H1 (cell line): ENCODE measurements around the gene STAT3.

ENCODE experiments used
- CREB1 ChIP-seq: IDR thresholded peaks from 2 replicates; pipeline ENCODE4 v1.6.1; 2012; ENCODE audit warnings: inconsistent platforms
- PHF8 ChIP-seq: fragments of 200-600 bp; sonication (generic); conservative IDR thresholded peaks from 2 replicates; pipeline ENCODE4 v1.7.1; 2012; ENCODE audit warnings: low read depth, mild to moderate bottlenecking, inconsistent platforms, low read length, moderate library complexity
- RAD21 ChIP-seq, 2 experiments: IDR thresholded peaks in 1 of 2; conservative IDR thresholded peaks in 1 of 2; 2 replicates each; pipeline ENCODE4 v1.6.1; 2011; ENCODE audit warnings: low read depth in 2 of 2, low read length in 2 of 2, improper control_type of control experiment in 1 of 2, inconsistent platforms in 1 of 2, mild to moderate bottlenecking in 1 of 2, moderate library complexity in 1 of 2
- SP2 ChIP-seq: IDR thresholded peaks from 2 replicates; pipeline ENCODE4 v1.6.1; 2012; ENCODE audit warnings: mild to moderate bottlenecking, low read length, inconsistent platforms
- TEAD4 ChIP-seq: IDR thresholded peaks from 2 replicates; pipeline ENCODE4 v1.6.1; 2012; ENCODE audit warnings: low read depth, low read length, inconsistent platforms, mixed read lengths
- TF ChIP-seq, protein P1 (sequence below), 3 experiments: IDR thresholded peaks; 1 replicate in 2 of 3; 2 replicates in 1 of 3; pipeline versions ENCODE4 v1.5.1 to v1.6.1; 2011; ENCODE audit warnings: low read length in 3 of 3, mild to moderate bottlenecking in 3 of 3, inconsistent platforms in 2 of 3, low read depth in 1 of 3, moderate library complexity in 1 of 3; ENCODE audit not compliant: insufficient read depth in 1 of 3; ENCODE audit errors: control extremely low read depth in 1 of 3

DNA sequence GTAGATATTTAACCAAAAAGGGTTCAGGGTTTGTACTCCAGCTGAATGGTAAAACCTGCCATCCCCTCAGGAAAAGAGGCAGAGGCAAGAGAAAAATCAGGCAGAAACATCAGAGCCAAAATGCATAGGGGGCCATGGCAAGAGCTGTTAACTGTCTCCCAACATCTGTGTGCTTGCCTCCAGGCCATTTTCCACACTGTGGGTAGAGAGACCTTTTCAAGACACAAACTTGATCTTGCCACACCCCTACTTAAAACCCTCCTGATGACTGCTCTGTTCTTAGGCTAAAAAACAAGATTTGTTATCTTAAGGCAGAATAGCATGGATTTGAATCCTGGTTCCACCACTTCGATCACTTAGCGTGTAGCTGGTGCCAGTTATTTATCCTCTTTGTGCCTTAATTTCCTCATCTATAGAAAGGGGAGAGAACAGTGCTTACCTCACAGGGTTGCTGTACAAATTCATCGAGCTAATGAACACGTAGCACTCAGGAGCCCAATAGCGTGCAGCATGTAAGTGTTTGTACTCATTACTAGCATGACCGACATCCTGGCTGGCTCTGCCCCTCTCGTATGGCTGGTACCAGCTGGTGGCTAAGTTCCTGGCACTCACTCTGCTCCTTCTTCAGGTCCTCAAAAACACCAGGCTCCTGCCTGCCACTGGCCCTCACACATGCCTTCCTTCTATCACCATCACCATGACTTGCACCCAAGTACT is 25.8 kb downstream of the STAT3 start:
- TF ChIP-seq CREB1: no peak
- no peak for TF ChIP-seq RAD21 (IDR thresholded peaks at IDR 0.05 in 1 of 2, conservative IDR thresholded peaks at IDR 0.05 in 1 of 2; ENCODE audit: low read depth in 2 of 2, low read length in 2 of 2)
- TF ChIP-seq, protein P1, sequence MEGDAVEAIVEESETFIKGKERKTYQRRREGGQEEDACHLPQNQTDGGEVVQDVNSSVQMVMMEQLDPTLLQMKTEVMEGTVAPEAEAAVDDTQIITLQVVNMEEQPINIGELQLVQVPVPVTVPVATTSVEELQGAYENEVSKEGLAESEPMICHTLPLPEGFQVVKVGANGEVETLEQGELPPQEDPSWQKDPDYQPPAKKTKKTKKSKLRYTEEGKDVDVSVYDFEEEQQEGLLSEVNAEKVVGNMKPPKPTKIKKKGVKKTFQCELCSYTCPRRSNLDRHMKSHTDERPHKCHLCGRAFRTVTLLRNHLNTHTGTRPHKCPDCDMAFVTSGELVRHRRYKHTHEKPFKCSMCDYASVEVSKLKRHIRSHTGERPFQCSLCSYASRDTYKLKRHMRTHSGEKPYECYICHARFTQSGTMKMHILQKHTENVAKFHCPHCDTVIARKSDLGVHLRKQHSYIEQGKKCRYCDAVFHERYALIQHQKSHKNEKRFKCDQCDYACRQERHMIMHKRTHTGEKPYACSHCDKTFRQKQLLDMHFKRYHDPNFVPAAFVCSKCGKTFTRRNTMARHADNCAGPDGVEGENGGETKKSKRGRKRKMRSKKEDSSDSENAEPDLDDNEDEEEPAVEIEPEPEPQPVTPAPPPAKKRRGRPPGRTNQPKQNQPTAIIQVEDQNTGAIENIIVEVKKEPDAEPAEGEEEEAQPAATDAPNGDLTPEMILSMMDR (IDR thresholded peaks at IDR 0.05; ENCODE audit: control extremely low read depth in 1 of 3, insufficient read depth in 1 of 3, low read depth in 1 of 3, low read length in 3 of 3): no peak
- no peak for TF ChIP-seq PHF8
- no peak for TF ChIP-seq TEAD4
- no peak for TF ChIP-seq SP2
